Activated CD4-positive, alpha-beta T cell treated with anti-CD3 and anti-CD28 coated beads, Interleukin-2, amount 10 ng/mL, durations not matched to agents 7 days and 5 days (primary cell): Measurements from ENCODE around the gene CALHM2. TPM values are rescaled to one million over a fixed set of nuclear protein-coding genes. Genes with fewer than 3 reads are reported as not detected.

ENCODE experiments used
- CTCF ChIA-PET: fragments of 350-600 bp; sonication (Branson Sonifier 250); formaldehyde crosslinking; loops from one replicate; lab custom pipeline; 2021; ENCODE audit warnings: antibody characterized with exemption; lab: Charles Lee
- POLR2A ChIA-PET: fragments of 350-600 bp; sonication (Branson Sonifier 250); formaldehyde crosslinking; loops from one replicate; lab custom pipeline; 2021; ENCODE audit warnings: antibody characterized with exemption; lab: Charles Lee
- DNase-seq: peaks from one replicate; pipeline ENCODE4 v3.0.0-alpha.2; 2020
- H3K27ac Mint-ChIP-seq: one replicate; pipeline ENCODE4 v1.8.0; 2021; ENCODE audit warnings: mild to moderate bottlenecking, moderate library complexity, mixed read lengths
- H3K27me3 Mint-ChIP-seq: one replicate; pipeline ENCODE4 v1.8.0; 2021; ENCODE audit warnings: mixed read lengths
- H3K36me3 Mint-ChIP-seq: one replicate; pipeline ENCODE4 v1.8.0; 2021; ENCODE audit warnings: low read depth, mixed read lengths
- H3K4me1 Mint-ChIP-seq: one replicate; pipeline ENCODE4 v1.8.0; 2021; ENCODE audit warnings: mixed read lengths
- H3K4me3 Mint-ChIP-seq: one replicate; pipeline ENCODE4 v1.8.0; 2021; ENCODE audit warnings: mild to moderate bottlenecking, moderate library complexity, mixed read lengths
- H3K9me3 Mint-ChIP-seq: one replicate; pipeline ENCODE4 v1.8.0; 2021; ENCODE audit warnings: mixed read lengths
- total RNA-seq, 2 experiments: library from RNA; stranded (reverse); gene quantifications; one replicate each; pipeline ENCODE4 v1.2.3, GENCODE V29; 2021

Gene CALHM2
- total RNA-seq, 2 experiments from 2014 or later = 89.6 to 109 TPM

- H3K9me3 Mint-ChIP-seq = peaks cover 9% of the 10 kb centered on the region
- peak overlapping the region; percentile 60 for H3K4me3 Mint-ChIP-seq
- H3K36me3 Mint-ChIP-seq = peaks cover 16% of the 10 kb centered on the region
- CTCF ChIA-PET = interaction anchor here (0.8 to 2.0 kb wide), 8 partner anchors 9 to 76 kb away, joined by 3 to 6 read pairs (median 4); partner anchors contain the start of genes ATP5MK, CALHM1, CALHM2 and PDCD11
- H3K27ac Mint-ChIP-seq = peak overlapping the region; percentile 97
- DNase-seq = no peak
- POLR2A ChIA-PET = interaction anchor here (1.0 kb wide), 1 partner anchor 21 kb away, joined by 3 read pairs; no protein-coding TSS in a partner anchor
- peaks cover 3% of the 10 kb centered on the region for H3K27me3 Mint-ChIP-seq
- peaks cover 73% of the 10 kb centered on the region for H3K4me1 Mint-ChIP-seq
Measured at GRCh38 chr10:103472005-103472404, 19.8 kb upstream of the CALHM2 start.

GRCh38 chr10:103470761-103471653, 18.8 kb upstream of the CALHM2 start:
- Mint-ChIP-seq H3K27me3 (peaks cover 3% of the 10 kb centered on the region), H3K36me3 (peaks cover 16% of the 10 kb centered on the region), H3K27ac (peak overlapping the region; percentile 97), H3K4me1 (peaks cover 74% of the 10 kb centered on the region), H3K9me3 (peaks cover 9% of the 10 kb centered on the region), H3K4me3 (peak overlapping the region; percentile 60)
- CTCF ChIA-PET = interaction anchor here (0.9 to 2.0 kb wide), 8 partner anchors 11 to 75 kb away, joined by 3 to 12 read pairs (median 4); partner anchors contain the start of genes ATP5MK, CALHM1 and PDCD11
- peak; percentile 88 for DNase-seq
- POLR2A ChIA-PET = no interaction called here

GRCh38 chr10:103469201-103469600, 17.0 kb upstream of the CALHM2 start:
- CTCF ChIA-PET = interaction anchor here (1.0 to 1.8 kb wide), 2 partner anchors 14 to 18 kb away, joined by 3 to 12 read pairs; no protein-coding TSS in a partner anchor
- Mint-ChIP-seq H3K4me1 (peaks cover 75% of the 10 kb centered on the region), H3K36me3 (peaks cover 16% of the 10 kb centered on the region), H3K27me3 (peaks cover 3% of the 10 kb centered on the region), H3K27ac (peak overlapping the region; percentile 97), H3K9me3 (peaks cover 7% of the 10 kb centered on the region), H3K4me3 (no peak overlapping the region)
- POLR2A ChIA-PET = no interaction called here
- DNase-seq = no peak

- no peak overlapping the region for H3K27ac Mint-ChIP-seq
Measured at GRCh38 chr10:103467406-103467805, 15.2 kb upstream of the CALHM2 start.

GRCh38 chr10:103466734-103467133, 14.6 kb upstream of the CALHM2 start:
- no peak overlapping the region for H3K4me3 Mint-ChIP-seq
- ChIA-PET POLR2A (no interaction called here), CTCF (interaction anchor here (0.7 to 1.3 kb wide), 2 partner anchors 14 to 16 kb away, joined by 3 to 4 read pairs; no protein-coding TSS in a partner anchor)
- DNase-seq = no peak
- H3K27ac Mint-ChIP-seq = no peak overlapping the region
- H3K4me1 Mint-ChIP-seq = peaks cover 58% of the 10 kb centered on the region
- H3K36me3 Mint-ChIP-seq = peaks cover 16% of the 10 kb centered on the region
- H3K9me3 Mint-ChIP-seq = peaks cover 7% of the 10 kb centered on the region
- peaks cover 9% of the 10 kb centered on the region for H3K27me3 Mint-ChIP-seq

More at GRCh38 chr10:103467406-103467805, 15.2 kb upstream of the CALHM2 start:
- Mint-ChIP-seq H3K4me3 (no peak overlapping the region), H3K27me3 (peaks cover 9% of the 10 kb centered on the region), H3K36me3 (peaks cover 16% of the 10 kb centered on the region), H3K4me1 (peaks cover 65% of the 10 kb centered on the region), H3K9me3 (peaks cover 7% of the 10 kb centered on the region)
- no peak for DNase-seq
- ChIA-PET POLR2A (no interaction called here), CTCF (interaction anchor here (0.7 to 1.3 kb wide), 3 partner anchors 13 to 25 kb away, joined by 3 to 6 read pairs (median 4); no protein-coding TSS in a partner anchor)

GRCh38 chr10:103465411-103466179, 13.4 kb upstream of the CALHM2 start:
- Mint-ChIP-seq H3K27me3 (peaks cover 9% of the 10 kb centered on the region), H3K36me3 (peaks cover 11% of the 10 kb centered on the region), H3K27ac (no peak overlapping the region), H3K4me1 (peaks cover 48% of the 10 kb centered on the region), H3K9me3 (peaks cover 7% of the 10 kb centered on the region), H3K4me3 (no peak overlapping the region)
- DNase-seq = no peak
- ChIA-PET CTCF (interaction anchor here (0.6 to 1.0 kb wide), 6 partner anchors 10 to 630 kb away, joined by 3 to 4 read pairs (median 4); no protein-coding TSS in a partner anchor), POLR2A (no interaction called here)

GRCh38 chr10:103463499-103463898, 11.3 kb upstream of the CALHM2 start:
- H3K27ac Mint-ChIP-seq = no peak overlapping the region
- ChIA-PET CTCF (interaction anchor here (0.6 to 0.7 kb wide), 2 partner anchors 14 to 52 kb away, joined by 3 read pairs; no protein-coding TSS in a partner anchor), POLR2A (no interaction called here)

GRCh38 chr10:103459615-103460014, 7.4 kb upstream of the CALHM2 start:
- no peaks in the 10 kb centered on the region for H3K36me3 Mint-ChIP-seq
- ChIA-PET POLR2A (no interaction called here), CTCF (interaction anchor here (1.1 kb wide), 2 partner anchors 12 to 630 kb away, joined by 3 to 5 read pairs; no protein-coding TSS in a partner anchor)
- peaks cover 7% of the 10 kb centered on the region for H3K27me3 Mint-ChIP-seq
- H3K9me3 Mint-ChIP-seq = no peaks in the 10 kb centered on the region
- DNase-seq = no peak
- H3K4me3 Mint-ChIP-seq = no peak overlapping the region
- peak overlapping the region; percentile 78 for H3K27ac Mint-ChIP-seq
- H3K4me1 Mint-ChIP-seq = peaks cover 35% of the 10 kb centered on the region

More at GRCh38 chr10:103463499-103463898, 11.3 kb upstream of the CALHM2 start:
- H3K4me3 Mint-ChIP-seq = no peak overlapping the region
- peaks cover 48% of the 10 kb centered on the region for H3K4me1 Mint-ChIP-seq
- peaks cover 7% of the 10 kb centered on the region for H3K27me3 Mint-ChIP-seq
- no peak for DNase-seq
- H3K36me3 Mint-ChIP-seq = no peaks in the 10 kb centered on the region
- H3K9me3 Mint-ChIP-seq = no peaks in the 10 kb centered on the region

- Mint-ChIP-seq H3K27ac (peak within 1 kb of the TSS; percentile 78), H3K36me3 (no peaks in the 10 kb centered on the region), H3K9me3 (no peaks in the 10 kb centered on the region), H3K27me3 (peaks cover 6% of the 10 kb centered on the region), H3K4me1 (peaks cover 38% of the 10 kb centered on the region), H3K4me3 (no peak within 1 kb of the TSS)
- peak; percentile 35 for DNase-seq
- ChIA-PET CTCF (interaction anchor here (1.9 kb wide), 1 partner anchor 13 kb away, joined by 6 read pairs; no protein-coding TSS in a partner anchor), POLR2A (no interaction called here)
Measured at GRCh38 chr10:103458720-103459119, 6.5 kb upstream of the CALHM2 start, which contains the start of gene CALHM1. Gene CALHM1 (minus strand): TSS chr10:103458900. CDS start chr10:103458751, 149 bp downstream.

- Mint-ChIP-seq H3K36me3 (no peaks in the 10 kb centered on the region), H3K4me1 (peaks cover 43% of the 10 kb centered on the region), H3K27me3 (no peaks in the 10 kb centered on the region), H3K9me3 (no peaks in the 10 kb centered on the region), H3K4me3 (no peak overlapping the region), H3K27ac (no peak overlapping the region)
- ChIA-PET CTCF (interaction anchor here (1.9 kb wide), 1 partner anchor 14 kb away, joined by 6 read pairs; no protein-coding TSS in a partner anchor), POLR2A (no interaction called here)
- DNase-seq = no peak
Measured at GRCh38 chr10:103457896-103458583, 5.9 kb upstream of the CALHM2 start.

- POLR2A ChIA-PET = no interaction called here
- Mint-ChIP-seq H3K4me3 (no peak overlapping the region), H3K9me3 (no peaks in the 10 kb centered on the region), H3K27ac (peak overlapping the region; percentile 73), H3K27me3 (no peaks in the 10 kb centered on the region), H3K4me1 (peaks cover 50% of the 10 kb centered on the region), H3K36me3 (no peaks in the 10 kb centered on the region)
- no peak for DNase-seq
- CTCF ChIA-PET = interaction anchor here (0.9 to 1.9 kb wide), 3 partner anchors 15 to 42 kb away, joined by 3 to 6 read pairs (median 4); no protein-coding TSS in a partner anchor
Measured at GRCh38 chr10:103457176-103457712, 5.1 kb upstream of the CALHM2 start.
